Neural cell (in vitro differentiated cells): ENCODE measurements around the gene NECAB3.

Experiments used
- EP300 ChIP-seq: fragments of 450-650 bp; conservative IDR thresholded peaks from 2 replicates; pipeline ENCODE4 v1.6.1; 2014; ENCODE audit warnings: antibody characterized with exemption, mild to moderate bottlenecking, moderate library complexity; ENCODE audit not compliant: poor library complexity, severe bottlenecking
- EZH2 ChIP-seq: fragments of 200-600, 300-800 bp; shearing (Covaris generic), sonication (generic); IDR thresholded peaks from 2 replicates; pipeline ENCODE4 v1.6.1; 2014; ENCODE audit warnings: antibody characterized with exemption, low read length, borderline replicate concordance, mild to moderate bottlenecking; ENCODE audit not compliant: insufficient read depth, poor library complexity, severe bottlenecking
- POLR2AphosphoS5 ChIP-seq: IDR thresholded peaks from 2 replicates; pipeline ENCODE4 v1.6.1; 2012
- RAD21 ChIP-seq: fragments of 450-650 bp; conservative IDR thresholded peaks from 2 replicates; pipeline ENCODE4 v1.6.1; 2014; ENCODE audit warnings: antibody characterized with exemption, mild to moderate bottlenecking, moderate library complexity
- TAF1 ChIP-seq: IDR thresholded peaks from 2 replicates; pipeline ENCODE4 v1.6.1; 2012; ENCODE audit warnings: low read depth
- TF ChIP-seq, protein P1 (sequence below): fragments of 450-650 bp; IDR thresholded peaks from 2 replicates; pipeline ENCODE4 v1.5.1; 2014; ENCODE audit warnings: antibody characterized with exemption, mild to moderate bottlenecking, moderate library complexity; ENCODE audit not compliant: poor library complexity, severe bottlenecking
- TF ChIP-seq, protein P2 (sequence below): IDR thresholded peaks from 2 replicates; pipeline ENCODE4 v1.6.1; 2012; ENCODE audit warnings: borderline replicate concordance

GRCh38 chr20:33629533-33629932 is 44.7 kb downstream of the NECAB3 start:
- TF ChIP-seq POLR2AphosphoS5 (no peak), RAD21 (no peak), TAF1 (no peak), EZH2 (no peak), EP300 (no peak)
- TF ChIP-seq, protein P1, sequence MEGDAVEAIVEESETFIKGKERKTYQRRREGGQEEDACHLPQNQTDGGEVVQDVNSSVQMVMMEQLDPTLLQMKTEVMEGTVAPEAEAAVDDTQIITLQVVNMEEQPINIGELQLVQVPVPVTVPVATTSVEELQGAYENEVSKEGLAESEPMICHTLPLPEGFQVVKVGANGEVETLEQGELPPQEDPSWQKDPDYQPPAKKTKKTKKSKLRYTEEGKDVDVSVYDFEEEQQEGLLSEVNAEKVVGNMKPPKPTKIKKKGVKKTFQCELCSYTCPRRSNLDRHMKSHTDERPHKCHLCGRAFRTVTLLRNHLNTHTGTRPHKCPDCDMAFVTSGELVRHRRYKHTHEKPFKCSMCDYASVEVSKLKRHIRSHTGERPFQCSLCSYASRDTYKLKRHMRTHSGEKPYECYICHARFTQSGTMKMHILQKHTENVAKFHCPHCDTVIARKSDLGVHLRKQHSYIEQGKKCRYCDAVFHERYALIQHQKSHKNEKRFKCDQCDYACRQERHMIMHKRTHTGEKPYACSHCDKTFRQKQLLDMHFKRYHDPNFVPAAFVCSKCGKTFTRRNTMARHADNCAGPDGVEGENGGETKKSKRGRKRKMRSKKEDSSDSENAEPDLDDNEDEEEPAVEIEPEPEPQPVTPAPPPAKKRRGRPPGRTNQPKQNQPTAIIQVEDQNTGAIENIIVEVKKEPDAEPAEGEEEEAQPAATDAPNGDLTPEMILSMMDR, result no peak
- TF ChIP-seq, protein P2, sequence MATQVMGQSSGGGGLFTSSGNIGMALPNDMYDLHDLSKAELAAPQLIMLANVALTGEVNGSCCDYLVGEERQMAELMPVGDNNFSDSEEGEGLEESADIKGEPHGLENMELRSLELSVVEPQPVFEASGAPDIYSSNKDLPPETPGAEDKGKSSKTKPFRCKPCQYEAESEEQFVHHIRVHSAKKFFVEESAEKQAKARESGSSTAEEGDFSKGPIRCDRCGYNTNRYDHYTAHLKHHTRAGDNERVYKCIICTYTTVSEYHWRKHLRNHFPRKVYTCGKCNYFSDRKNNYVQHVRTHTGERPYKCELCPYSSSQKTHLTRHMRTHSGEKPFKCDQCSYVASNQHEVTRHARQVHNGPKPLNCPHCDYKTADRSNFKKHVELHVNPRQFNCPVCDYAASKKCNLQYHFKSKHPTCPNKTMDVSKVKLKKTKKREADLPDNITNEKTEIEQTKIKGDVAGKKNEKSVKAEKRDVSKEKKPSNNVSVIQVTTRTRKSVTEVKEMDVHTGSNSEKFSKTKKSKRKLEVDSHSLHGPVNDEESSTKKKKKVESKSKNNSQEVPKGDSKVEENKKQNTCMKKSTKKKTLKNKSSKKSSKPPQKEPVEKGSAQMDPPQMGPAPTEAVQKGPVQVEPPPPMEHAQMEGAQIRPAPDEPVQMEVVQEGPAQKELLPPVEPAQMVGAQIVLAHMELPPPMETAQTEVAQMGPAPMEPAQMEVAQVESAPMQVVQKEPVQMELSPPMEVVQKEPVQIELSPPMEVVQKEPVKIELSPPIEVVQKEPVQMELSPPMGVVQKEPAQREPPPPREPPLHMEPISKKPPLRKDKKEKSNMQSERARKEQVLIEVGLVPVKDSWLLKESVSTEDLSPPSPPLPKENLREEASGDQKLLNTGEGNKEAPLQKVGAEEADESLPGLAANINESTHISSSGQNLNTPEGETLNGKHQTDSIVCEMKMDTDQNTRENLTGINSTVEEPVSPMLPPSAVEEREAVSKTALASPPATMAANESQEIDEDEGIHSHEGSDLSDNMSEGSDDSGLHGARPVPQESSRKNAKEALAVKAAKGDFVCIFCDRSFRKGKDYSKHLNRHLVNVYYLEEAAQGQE, result no peak
